Upper lobe of left lung (tissue), 4 donors: ENCODE results near the gene BPIFB1.

Experiments
- EP300 ChIP-seq, 4 donors: sonication (generic); formaldehyde crosslinking; IDR thresholded peaks; one replicate each; pipeline ENCODE4 v1.5.1; 2017; ENCODE audit warnings: antibody characterized with exemption in 4 of 4, control low read depth in 2 of 4
- POLR2A ChIP-seq, 4 donors: fragments of 450-650 bp; IDR thresholded peaks; one replicate each; pipeline ENCODE4 v1.5.1; 2016 to 2017; ENCODE audit warnings: antibody characterized with exemption in 4 of 4, mild to moderate bottlenecking in 2 of 4
- TF ChIP-seq, protein P1 (sequence below), 6 experiments: fragments of 450-650 bp in 4 of 6; fragments of 200-600 bp in 2 of 6; sonication (generic) in 2 of 6; IDR thresholded peaks; one replicate each; pipeline ENCODE4 v1.5.1; 2016 to 2019; ENCODE audit warnings: antibody characterized with exemption in 6 of 6

DNA sequence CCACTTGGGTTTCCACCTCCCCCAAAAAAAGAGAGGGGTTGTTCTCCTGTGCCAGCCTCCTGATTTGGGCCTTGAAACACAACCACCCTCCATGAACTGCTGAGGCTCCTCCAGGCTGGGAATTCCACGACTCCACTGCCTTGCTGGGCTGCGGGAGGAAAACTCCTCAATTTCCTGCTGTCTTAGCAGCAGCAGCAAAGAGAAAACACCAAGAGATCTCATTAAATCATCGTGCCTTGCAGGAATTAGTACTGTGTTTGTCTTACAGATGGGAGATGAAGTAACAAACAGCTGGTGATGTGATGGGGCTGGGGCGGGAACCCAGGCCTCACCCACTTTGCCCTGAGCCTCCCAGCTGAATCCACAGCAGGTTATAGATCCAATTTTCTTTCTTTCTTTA, 29.0 kb downstream of the BPIFB1 start:
- TF ChIP-seq, protein P1, sequence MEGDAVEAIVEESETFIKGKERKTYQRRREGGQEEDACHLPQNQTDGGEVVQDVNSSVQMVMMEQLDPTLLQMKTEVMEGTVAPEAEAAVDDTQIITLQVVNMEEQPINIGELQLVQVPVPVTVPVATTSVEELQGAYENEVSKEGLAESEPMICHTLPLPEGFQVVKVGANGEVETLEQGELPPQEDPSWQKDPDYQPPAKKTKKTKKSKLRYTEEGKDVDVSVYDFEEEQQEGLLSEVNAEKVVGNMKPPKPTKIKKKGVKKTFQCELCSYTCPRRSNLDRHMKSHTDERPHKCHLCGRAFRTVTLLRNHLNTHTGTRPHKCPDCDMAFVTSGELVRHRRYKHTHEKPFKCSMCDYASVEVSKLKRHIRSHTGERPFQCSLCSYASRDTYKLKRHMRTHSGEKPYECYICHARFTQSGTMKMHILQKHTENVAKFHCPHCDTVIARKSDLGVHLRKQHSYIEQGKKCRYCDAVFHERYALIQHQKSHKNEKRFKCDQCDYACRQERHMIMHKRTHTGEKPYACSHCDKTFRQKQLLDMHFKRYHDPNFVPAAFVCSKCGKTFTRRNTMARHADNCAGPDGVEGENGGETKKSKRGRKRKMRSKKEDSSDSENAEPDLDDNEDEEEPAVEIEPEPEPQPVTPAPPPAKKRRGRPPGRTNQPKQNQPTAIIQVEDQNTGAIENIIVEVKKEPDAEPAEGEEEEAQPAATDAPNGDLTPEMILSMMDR (IDR thresholded peaks at IDR 0.05): no peak
- TF ChIP-seq EP300 (IDR thresholded peaks at IDR 0.05) (no peak), POLR2A (IDR thresholded peaks at IDR 0.05) (no peak)
